ENCODE measurements around the gene CBLC. TPM values are rescaled to one million over a fixed set of nuclear protein-coding genes. Genes with fewer than 3 reads are reported as not detected.

The CBLC gene
- total and polyA plus RNA-seq, 10 of the 15 experiments (the other 5 are each of a cell fraction or from before 2014, with no cell fraction given) = not detected

DNA sequence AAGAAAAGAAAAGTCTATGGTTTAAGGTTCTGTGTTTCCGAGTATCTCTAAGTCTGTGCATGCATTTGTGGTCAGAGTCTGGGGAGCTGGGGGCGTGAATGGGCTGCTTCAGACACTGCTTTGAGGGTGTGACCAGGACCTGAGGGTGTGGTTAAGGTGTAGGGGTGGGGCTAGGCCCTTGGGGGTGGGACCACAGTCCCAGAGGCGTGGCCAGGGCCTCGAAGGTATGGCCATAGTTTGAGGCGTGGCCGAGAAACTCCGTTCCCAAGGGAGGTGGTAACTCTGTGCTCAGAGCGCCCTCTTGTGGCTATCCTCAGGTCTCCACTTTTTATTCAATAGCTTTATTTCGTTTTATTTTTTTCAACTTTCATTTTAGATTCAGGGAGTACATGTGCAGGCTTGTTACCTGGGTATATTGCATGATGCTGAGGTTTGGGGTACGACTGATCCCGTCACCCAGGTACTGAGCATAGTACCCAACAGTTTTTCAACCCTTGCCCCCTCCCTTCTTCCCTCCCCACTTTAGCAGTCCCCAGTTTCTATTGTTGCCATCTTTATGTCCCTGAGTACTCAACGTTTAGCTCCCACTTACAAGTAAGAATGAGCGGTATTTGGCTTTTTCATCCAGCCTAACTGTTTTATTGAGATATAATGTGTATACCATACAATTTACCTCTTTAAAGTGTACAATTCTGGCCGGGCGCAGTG lies 7.0 kb upstream of the CBLC start (continued):
- TF ChIP-seq, protein P1, sequence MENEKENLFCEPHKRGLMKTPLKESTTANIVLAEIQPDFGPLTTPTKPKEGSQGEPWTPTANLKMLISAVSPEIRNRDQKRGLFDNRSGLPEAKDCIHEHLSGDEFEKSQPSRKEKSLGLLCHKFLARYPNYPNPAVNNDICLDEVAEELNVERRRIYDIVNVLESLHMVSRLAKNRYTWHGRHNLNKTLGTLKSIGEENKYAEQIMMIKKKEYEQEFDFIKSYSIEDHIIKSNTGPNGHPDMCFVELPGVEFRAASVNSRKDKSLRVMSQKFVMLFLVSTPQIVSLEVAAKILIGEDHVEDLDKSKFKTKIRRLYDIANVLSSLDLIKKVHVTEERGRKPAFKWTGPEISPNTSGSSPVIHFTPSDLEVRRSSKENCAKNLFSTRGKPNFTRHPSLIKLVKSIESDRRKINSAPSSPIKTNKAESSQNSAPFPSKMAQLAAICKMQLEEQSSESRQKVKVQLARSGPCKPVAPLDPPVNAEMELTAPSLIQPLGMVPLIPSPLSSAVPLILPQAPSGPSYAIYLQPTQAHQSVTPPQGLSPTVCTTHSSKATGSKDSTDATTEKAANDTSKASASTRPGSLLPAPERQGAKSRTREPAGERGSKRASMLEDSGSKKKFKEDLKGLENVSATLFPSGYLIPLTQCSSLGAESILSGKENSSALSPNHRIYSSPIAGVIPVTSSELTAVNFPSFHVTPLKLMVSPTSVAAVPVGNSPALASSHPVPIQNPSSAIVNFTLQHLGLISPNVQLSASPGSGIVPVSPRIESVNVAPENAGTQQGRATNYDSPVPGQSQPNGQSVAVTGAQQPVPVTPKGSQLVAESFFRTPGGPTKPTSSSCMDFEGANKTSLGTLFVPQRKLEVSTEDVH (IDR thresholded peaks at IDR 0.05; ENCODE audit: low read depth, partially characterized antibody) = peak; percentile 6
- TF ChIP-seq, protein P2, sequence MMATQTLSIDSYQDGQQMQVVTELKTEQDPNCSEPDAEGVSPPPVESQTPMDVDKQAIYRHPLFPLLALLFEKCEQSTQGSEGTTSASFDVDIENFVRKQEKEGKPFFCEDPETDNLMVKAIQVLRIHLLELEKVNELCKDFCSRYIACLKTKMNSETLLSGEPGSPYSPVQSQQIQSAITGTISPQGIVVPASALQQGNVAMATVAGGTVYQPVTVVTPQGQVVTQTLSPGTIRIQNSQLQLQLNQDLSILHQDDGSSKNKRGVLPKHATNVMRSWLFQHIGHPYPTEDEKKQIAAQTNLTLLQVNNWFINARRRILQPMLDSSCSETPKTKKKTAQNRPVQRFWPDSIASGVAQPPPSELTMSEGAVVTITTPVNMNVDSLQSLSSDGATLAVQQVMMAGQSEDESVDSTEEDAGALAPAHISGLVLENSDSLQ (IDR thresholded peaks at IDR 0.05) = no peak
- TF ChIP-seq POLR2AphosphoS2 (IDR thresholded peaks at IDR 0.05; ENCODE audit: low read depth, low read length) (no peak), BMI1 (IDR thresholded peaks at IDR 0.05; ENCODE audit: borderline replicate concordance) (no peak), POU2F2 (IDR thresholded peaks at IDR 0.05; ENCODE audit: borderline replicate concordance, low read depth, low read length) (peak; percentile 89; the same call in 2 of the 3 replicates), CREM (IDR thresholded peaks at IDR 0.05; ENCODE audit: low read depth) (0 out of 2 replicates have a peak, but pooled peaks have one; percentile 32), ZNF24 (IDR thresholded peaks at IDR 0.05) (no peak), CEBPB (IDR thresholded peaks at IDR 0.05; ENCODE audit: borderline replicate concordance in 1 of 2, low read depth in 2 of 2, low read length in 2 of 2) (no peak), PAX5 (IDR thresholded peaks at IDR 0.05; ENCODE audit: borderline replicate concordance, low read depth, low read length) (peak; percentile 53; the same call in 1 of the 2 replicates), RCOR1 (conservative IDR thresholded peaks at IDR 0.05; ENCODE audit: low read depth, low read length) (no peak), ZSCAN29 (IDR thresholded peaks at IDR 0.05) (no peak), SMARCA5 (IDR thresholded peaks at IDR 0.05) (0 out of 2 replicates have a peak, but pooled peaks have one; percentile 25), POLR2AphosphoS5 (IDR thresholded peaks at IDR 0.05; ENCODE audit: low read length) (no peak), ZNF274 (IDR thresholded peaks at IDR 0.05; ENCODE audit: insufficient read depth, insufficient read length) (no peak), CHD1 (IDR thresholded peaks at IDR 0.05; ENCODE audit: low read depth, low read length) (no peak), BCL3 (IDR thresholded peaks at IDR 0.05; ENCODE audit: borderline replicate concordance, insufficient read depth, low read depth, low read length, poor library complexity, severe bottlenecking) (no peak), CREB1 (IDR thresholded peaks at IDR 0.05; ENCODE audit: low read depth) (no peak), CTCF (IDR thresholded peaks at IDR 0.05 in 2 of 3, conservative IDR thresholded peaks at IDR 0.05 in 1 of 3; ENCODE audit: control insufficient read depth in 2 of 3, extremely low read depth in 1 of 3, insufficient read depth in 1 of 3, low read depth in 3 of 3, low read length in 3 of 3) (peak; percentile 64 to 89 (median 64)), SMAD5 (IDR thresholded peaks at IDR 0.05; ENCODE audit: low read depth) (no peak)
- TF ChIP-seq, protein P3, sequence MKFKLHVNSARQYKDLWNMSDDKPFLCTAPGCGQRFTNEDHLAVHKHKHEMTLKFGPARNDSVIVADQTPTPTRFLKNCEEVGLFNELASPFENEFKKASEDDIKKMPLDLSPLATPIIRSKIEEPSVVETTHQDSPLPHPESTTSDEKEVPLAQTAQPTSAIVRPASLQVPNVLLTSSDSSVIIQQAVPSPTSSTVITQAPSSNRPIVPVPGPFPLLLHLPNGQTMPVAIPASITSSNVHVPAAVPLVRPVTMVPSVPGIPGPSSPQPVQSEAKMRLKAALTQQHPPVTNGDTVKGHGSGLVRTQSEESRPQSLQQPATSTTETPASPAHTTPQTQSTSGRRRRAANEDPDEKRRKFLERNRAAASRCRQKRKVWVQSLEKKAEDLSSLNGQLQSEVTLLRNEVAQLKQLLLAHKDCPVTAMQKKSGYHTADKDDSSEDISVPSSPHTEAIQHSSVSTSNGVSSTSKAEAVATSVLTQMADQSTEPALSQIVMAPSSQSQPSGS (IDR thresholded peaks at IDR 0.05; ENCODE audit: low read length) = no peak

Measured in GM12878 (cell line).